ENCODE results near the gene SLC13A4.

Gene SLC13A4

DNA sequence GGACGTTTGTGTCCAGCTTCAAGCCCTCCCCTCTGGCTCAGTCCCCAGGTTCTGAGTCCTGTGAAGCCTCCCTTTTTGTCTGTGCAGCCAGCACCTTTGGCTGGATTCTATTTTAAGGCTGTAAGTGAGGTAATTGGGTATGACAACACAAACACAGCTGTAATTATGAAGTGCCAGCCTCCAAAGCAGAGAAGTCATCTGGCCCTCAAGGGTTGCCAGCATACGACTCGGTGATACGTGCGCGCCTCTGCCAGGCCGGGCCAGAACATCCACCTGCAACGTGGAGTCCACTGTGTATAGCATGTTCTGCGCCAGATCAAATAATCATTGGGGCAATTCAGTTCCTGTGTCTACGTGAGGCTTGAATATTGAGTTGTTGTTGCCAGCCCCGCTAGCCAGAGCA, 27.4 kb upstream of the SLC13A4 start:
- TF ChIP-seq, protein P1, sequence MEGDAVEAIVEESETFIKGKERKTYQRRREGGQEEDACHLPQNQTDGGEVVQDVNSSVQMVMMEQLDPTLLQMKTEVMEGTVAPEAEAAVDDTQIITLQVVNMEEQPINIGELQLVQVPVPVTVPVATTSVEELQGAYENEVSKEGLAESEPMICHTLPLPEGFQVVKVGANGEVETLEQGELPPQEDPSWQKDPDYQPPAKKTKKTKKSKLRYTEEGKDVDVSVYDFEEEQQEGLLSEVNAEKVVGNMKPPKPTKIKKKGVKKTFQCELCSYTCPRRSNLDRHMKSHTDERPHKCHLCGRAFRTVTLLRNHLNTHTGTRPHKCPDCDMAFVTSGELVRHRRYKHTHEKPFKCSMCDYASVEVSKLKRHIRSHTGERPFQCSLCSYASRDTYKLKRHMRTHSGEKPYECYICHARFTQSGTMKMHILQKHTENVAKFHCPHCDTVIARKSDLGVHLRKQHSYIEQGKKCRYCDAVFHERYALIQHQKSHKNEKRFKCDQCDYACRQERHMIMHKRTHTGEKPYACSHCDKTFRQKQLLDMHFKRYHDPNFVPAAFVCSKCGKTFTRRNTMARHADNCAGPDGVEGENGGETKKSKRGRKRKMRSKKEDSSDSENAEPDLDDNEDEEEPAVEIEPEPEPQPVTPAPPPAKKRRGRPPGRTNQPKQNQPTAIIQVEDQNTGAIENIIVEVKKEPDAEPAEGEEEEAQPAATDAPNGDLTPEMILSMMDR (IDR thresholded peaks at IDR 0.05; ENCODE audit: poor library complexity, severe bottlenecking) = no peak
- Histone ChIP-seq H3K27ac (ENCODE audit: poor library complexity, severe bottlenecking) (no peak overlapping the region), H3K4me1 (ENCODE audit: insufficient read depth, poor library complexity, severe bottlenecking) (peaks cover 14% of the 10 kb centered on the region), H3K9me3 (ENCODE audit: severe bottlenecking) (no peaks in the 10 kb centered on the region), H3K4me3 (ENCODE audit: severe bottlenecking) (no peak overlapping the region), H3K36me3 (ENCODE audit: low read depth) (no peaks in the 10 kb centered on the region), H3K27me3 (ENCODE audit: insufficient read depth, poor library complexity, severe bottlenecking) (no peaks in the 10 kb centered on the region)
- DNase-seq (ENCODE audit: low spot score) = no peak
- no peak for ATAC-seq (ENCODE audit: low read depth)

DNA sequence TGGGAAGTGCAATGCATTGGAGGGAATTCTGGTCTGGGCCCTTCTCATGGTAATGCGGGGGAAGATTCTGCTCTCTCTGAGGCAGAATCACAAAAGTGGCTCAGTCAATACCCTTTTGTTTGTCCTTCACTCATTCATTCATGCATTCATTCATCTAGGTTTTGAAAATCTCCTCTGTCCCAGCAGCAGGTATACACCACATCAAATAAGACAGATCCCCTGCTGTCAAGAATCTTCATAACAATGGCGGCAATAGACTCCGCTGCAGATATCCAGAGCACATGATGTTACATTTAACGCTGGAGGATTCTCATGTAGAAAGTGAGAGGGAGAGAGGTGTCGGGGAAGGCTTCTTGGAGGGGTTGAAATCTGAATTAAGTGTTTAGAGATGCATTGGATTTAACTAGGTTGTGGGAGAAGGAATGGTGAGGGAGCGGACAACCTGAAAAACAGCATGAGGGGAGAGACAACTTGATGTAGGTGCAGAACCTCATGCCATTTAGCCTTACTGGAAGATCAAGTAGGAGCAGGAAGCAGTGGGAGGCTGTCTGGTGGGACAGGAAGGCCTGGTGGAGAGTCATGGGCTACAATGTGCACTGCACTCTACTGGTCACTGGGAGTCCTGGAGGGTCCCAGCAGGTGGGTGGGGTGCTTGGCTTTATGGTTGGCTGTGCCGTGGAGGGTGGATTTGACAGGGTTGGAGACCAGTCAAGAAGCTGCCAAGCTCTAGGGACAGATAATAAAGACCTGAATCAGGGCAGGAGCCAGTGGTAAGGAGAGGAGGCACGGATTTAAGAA, 25.8 kb upstream of the SLC13A4 start:
- Histone ChIP-seq H3K36me3 (ENCODE audit: low read depth) (no peaks in the 10 kb centered on the region), H3K27ac (ENCODE audit: poor library complexity, severe bottlenecking) (no peak overlapping the region), H3K4me1 (ENCODE audit: insufficient read depth, poor library complexity, severe bottlenecking) (peaks cover 14% of the 10 kb centered on the region), H3K4me3 (ENCODE audit: severe bottlenecking) (no peak overlapping the region), H3K27me3 (ENCODE audit: insufficient read depth, poor library complexity, severe bottlenecking) (no peaks in the 10 kb centered on the region), H3K9me3 (ENCODE audit: severe bottlenecking) (no peaks in the 10 kb centered on the region)
- ATAC-seq (ENCODE audit: low read depth) (no peak), DNase-seq (ENCODE audit: low spot score) (no peak)
- TF ChIP-seq, protein P1 (IDR thresholded peaks at IDR 0.05; ENCODE audit: poor library complexity, severe bottlenecking) = no peak

DNA sequence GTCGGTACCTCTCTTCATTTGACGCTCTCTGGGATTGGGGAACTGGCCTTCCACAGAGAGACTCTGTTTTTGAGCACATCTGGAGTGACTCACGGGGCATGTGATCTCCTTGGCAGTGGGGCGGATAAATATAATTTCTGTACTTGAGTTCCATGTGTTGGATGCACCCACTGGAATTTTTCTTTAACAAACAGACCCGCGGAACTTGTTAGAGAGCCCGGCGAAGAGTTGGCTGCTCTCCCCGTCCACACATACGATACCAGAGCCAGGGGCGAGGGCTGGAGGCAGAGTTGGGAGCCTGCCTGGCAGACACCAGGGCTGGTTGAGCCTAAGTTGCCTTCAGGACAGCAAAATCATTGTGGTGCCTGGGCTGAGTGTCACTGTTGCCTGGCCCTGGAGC, 20.8 kb upstream of the SLC13A4 start, which contains the start of gene FAM180A:
TSS of gene FAM180A (minus strand) at position 44 of the 400 bp plus-strand sequence. CDS start 233 bp downstream, outside the sequence.
- Histone ChIP-seq H3K27me3 (ENCODE audit: insufficient read depth, poor library complexity, severe bottlenecking) (no peaks in the 10 kb centered on the region), H3K4me1 (ENCODE audit: insufficient read depth, poor library complexity, severe bottlenecking) (peaks cover 27% of the 10 kb centered on the region), H3K9me3 (ENCODE audit: severe bottlenecking) (no peaks in the 10 kb centered on the region), H3K4me3 (ENCODE audit: severe bottlenecking) (no peak within 1 kb of the TSS), H3K36me3 (ENCODE audit: low read depth) (no peaks in the 10 kb centered on the region), H3K27ac (ENCODE audit: poor library complexity, severe bottlenecking) (no peak within 1 kb of the TSS)
- DNase-seq (ENCODE audit: low spot score) (no peak), ATAC-seq (ENCODE audit: low read depth) (no peak)
- TF ChIP-seq, protein P1 (IDR thresholded peaks at IDR 0.05; ENCODE audit: poor library complexity, severe bottlenecking) = no peak

DNA sequence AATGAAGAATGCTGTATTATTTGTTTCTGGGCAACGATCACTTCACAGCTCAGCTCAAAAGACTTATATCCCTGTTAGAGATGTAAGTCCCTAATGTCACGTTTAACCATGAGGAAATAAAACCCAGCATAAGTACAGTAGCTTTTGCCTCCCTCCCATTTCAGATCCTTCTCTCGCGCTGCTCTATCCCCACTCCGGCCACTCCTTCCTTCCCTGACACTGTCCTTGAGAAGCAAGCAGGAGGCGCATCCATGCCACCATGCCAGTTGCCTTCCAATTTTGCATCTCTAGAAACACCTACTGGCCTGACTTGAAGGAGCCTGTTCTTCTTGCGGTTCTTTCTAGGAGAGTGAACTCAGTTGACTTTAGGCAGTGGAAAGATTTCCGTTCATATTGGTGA, 19.4 kb upstream of the SLC13A4 start:
- H3K27ac ChIP-seq (ENCODE audit: poor library complexity, severe bottlenecking) = peak overlapping the region; percentile 100
- peaks cover 30% of the 10 kb centered on the region for H3K4me1 ChIP-seq (ENCODE audit: insufficient read depth, poor library complexity, severe bottlenecking)
- DNase-seq (ENCODE audit: low spot score) (no peak), ATAC-seq (ENCODE audit: low read depth) (no peak)
- TF ChIP-seq, protein P1 (IDR thresholded peaks at IDR 0.05; ENCODE audit: poor library complexity, severe bottlenecking) = no peak
- no peak overlapping the region for H3K4me3 ChIP-seq (ENCODE audit: severe bottlenecking)
- H3K36me3 ChIP-seq (ENCODE audit: low read depth) = no peaks in the 10 kb centered on the region
- H3K9me3 ChIP-seq (ENCODE audit: severe bottlenecking) = no peaks in the 10 kb centered on the region
- H3K27me3 ChIP-seq (ENCODE audit: insufficient read depth, poor library complexity, severe bottlenecking) = no peaks in the 10 kb centered on the region

All from RWPE2 (cell line).